HepG2 (cell line): ENCODE measurements around the gene MIX23. TPM values are rescaled to one million over a fixed set of nuclear protein-coding genes. Genes with fewer than 3 reads are reported as not detected.

Experiments used
- CEBPG ChIP-seq: IDR thresholded peaks from 2 replicates; pipeline ENCODE4 v1.6.1; 2016
- E2F1 ChIP-seq: sonication (generic); formaldehyde crosslinking; IDR thresholded peaks from 2 replicates; pipeline ENCODE4 v1.5.0; 2020; ENCODE audit warnings: missing genetic modification reagents
- ELK4 ChIP-seq: sonication (generic); formaldehyde crosslinking; IDR thresholded peaks from 2 replicates; pipeline ENCODE4 v1.9.0; 2021; ENCODE audit warnings: missing genetic modification reagents, borderline replicate concordance
- FOXO1 ChIP-seq: sonication (generic); formaldehyde crosslinking; IDR thresholded peaks from 2 replicates; pipeline ENCODE4 v1.4.0; 2020; ENCODE audit warnings: missing genetic modification reagents
- HDAC6 ChIP-seq: fragments of 200-600 bp; sonication (generic); IDR thresholded peaks from 2 replicates; pipeline ENCODE4 v1.7.0; 2017; ENCODE audit warnings: mild to moderate bottlenecking, antibody characterized with exemption, low read length, low read depth
- IRF2 ChIP-seq: IDR thresholded peaks from 2 replicates; pipeline ENCODE4 v1.6.1; 2018; ENCODE audit warnings: missing genetic modification reagents, missing compliant biosample characterization
- KMT2B ChIP-seq: IDR thresholded peaks from 2 replicates; pipeline ENCODE4 v1.6.1; 2016; ENCODE audit warnings: missing genetic modification reagents, missing compliant biosample characterization
- NR2F1 ChIP-seq, 2 experiments: fragments of 450-650 bp in 1 of 2; formaldehyde crosslinking in 1 of 2; IDR thresholded peaks; 2 replicates each; pipeline versions ENCODE4 v1.5.0 to v1.6.1; 2016 to 2020; ENCODE audit warnings: mild to moderate bottlenecking in 1 of 2, missing compliant biosample characterization in 1 of 2, missing genetic modification reagents in 1 of 2, moderate library complexity in 1 of 2
- POLR2AphosphoS5 ChIP-seq: IDR thresholded peaks from 2 replicates; pipeline ENCODE4 v1.6.1; 2012; ENCODE audit warnings: low read depth, low read length
- SATB2 ChIP-seq: sonication (generic); formaldehyde crosslinking; IDR thresholded peaks from 2 replicates; pipeline ENCODE4 v1.5.0; 2020; ENCODE audit warnings: missing genetic modification reagents
- SOX13 ChIP-seq, 3 experiments: fragments of 450-650 bp in 1 of 3; sonication (generic) in 1 of 3; formaldehyde crosslinking in 1 of 3; IDR thresholded peaks in 2 of 3; conservative IDR thresholded peaks in 1 of 3; 2 replicates each; pipeline versions ENCODE4 v1.5.0 to v1.6.1; 2016 to 2020; ENCODE audit warnings: antibody characterized with exemption in 1 of 3, mild to moderate bottlenecking in 1 of 3, missing compliant biosample characterization in 1 of 3, missing genetic modification reagents in 1 of 3, moderate library complexity in 1 of 3
- SOX5 ChIP-seq: IDR thresholded peaks from 2 replicates; pipeline ENCODE4 v1.6.1; 2016; ENCODE audit warnings: borderline replicate concordance
- XRCC5 ChIP-seq: fragments of 200-400 bp; formaldehyde crosslinking; optimal IDR thresholded peaks from 2 replicates; pipeline ENCODE3; 2017; ENCODE audit warnings: mild to moderate bottlenecking, low read length
- ZBTB20 ChIP-seq: sonication (generic); formaldehyde crosslinking; IDR thresholded peaks from 2 replicates; pipeline ENCODE4 v1.8.1; 2023; ENCODE audit warnings: missing genetic modification reagents, low read depth, mild to moderate bottlenecking, borderline replicate concordance
- ZC3H13 ChIP-seq: sonication (generic); formaldehyde crosslinking; IDR thresholded peaks from 2 replicates; pipeline ENCODE4 v1.8.1; 2023; ENCODE audit warnings: mild to moderate bottlenecking, missing genetic modification reagents, moderate library complexity
- ZKSCAN8 ChIP-seq: IDR thresholded peaks from 2 replicates; pipeline ENCODE4 v1.6.1; 2016; ENCODE audit warnings: borderline replicate concordance, missing genetic modification reagents, missing compliant biosample characterization
- ZMAT5 ChIP-seq: sonication (generic); formaldehyde crosslinking; IDR thresholded peaks from 2 replicates; pipeline ENCODE4 v1.5.0; 2020; ENCODE audit warnings: mild to moderate bottlenecking, low read depth, missing genetic modification reagents, borderline replicate concordance
- ZNF138 ChIP-seq: sonication (generic); formaldehyde crosslinking; IDR thresholded peaks from 2 replicates; pipeline ENCODE4 v1.5.0; 2020; ENCODE audit warnings: mild to moderate bottlenecking, low read depth, missing genetic modification reagents
- ZNF747 ChIP-seq: sonication (generic); formaldehyde crosslinking; IDR thresholded peaks from 2 replicates; pipeline ENCODE4 v1.8.1; 2023; ENCODE audit warnings: missing genetic modification reagents, mild to moderate bottlenecking, borderline replicate concordance
- ZSCAN25 ChIP-seq: sonication (generic); formaldehyde crosslinking; IDR thresholded peaks from 2 replicates; pipeline ENCODE4 v1.8.0; 2022; ENCODE audit warnings: mild to moderate bottlenecking, missing genetic modification reagents
- polyA plus RNA-seq, 8 experiments: library from polyadenylated mRNA; depleted of rRNA in 3 of 8; stranded (reverse) in 7 of 8; unstranded in 1 of 8; fragments of >200 nt; fragmentation: Illumina TruSeq in 4 of 8; extraction: Trizol in 4 of 8; gene quantifications; 2 replicates each; pipeline versions ENCODE4 v1.2.1 to v1.2.3, GENCODE V29; 2011 to 2016; ENCODE audit warnings: low read depth in 4 of 8, missing spikeins in 1 of 8, mixed read lengths in 1 of 8; ENCODE audit not compliant: insufficient read depth in 1 of 8
- total RNA-seq, 5 experiments: library from RNA; depleted of rRNA; stranded (reverse); fragments of >200 nt; fragmentation: Illumina TruSeq; extraction: Trizol; gene quantifications; 2 replicates each; pipeline ENCODE4 v1.2.3, GENCODE V29; 2016; ENCODE audit warnings: low read depth in 1 of 5
- TF ChIP-seq, protein P1 (sequence below): sonication (generic); formaldehyde crosslinking; conservative IDR thresholded peaks from 2 replicates; pipeline ENCODE4 v1.4.0; 2020; ENCODE audit warnings: mild to moderate bottlenecking, missing genetic modification reagents, moderate library complexity

The MIX23 gene
- total and polyA plus RNA-seq, 2 of the 13 experiments (the other 11 are each of a cell fraction or from before 2014, with no cell fraction given): 20.0 to 152 TPM

DNA sequence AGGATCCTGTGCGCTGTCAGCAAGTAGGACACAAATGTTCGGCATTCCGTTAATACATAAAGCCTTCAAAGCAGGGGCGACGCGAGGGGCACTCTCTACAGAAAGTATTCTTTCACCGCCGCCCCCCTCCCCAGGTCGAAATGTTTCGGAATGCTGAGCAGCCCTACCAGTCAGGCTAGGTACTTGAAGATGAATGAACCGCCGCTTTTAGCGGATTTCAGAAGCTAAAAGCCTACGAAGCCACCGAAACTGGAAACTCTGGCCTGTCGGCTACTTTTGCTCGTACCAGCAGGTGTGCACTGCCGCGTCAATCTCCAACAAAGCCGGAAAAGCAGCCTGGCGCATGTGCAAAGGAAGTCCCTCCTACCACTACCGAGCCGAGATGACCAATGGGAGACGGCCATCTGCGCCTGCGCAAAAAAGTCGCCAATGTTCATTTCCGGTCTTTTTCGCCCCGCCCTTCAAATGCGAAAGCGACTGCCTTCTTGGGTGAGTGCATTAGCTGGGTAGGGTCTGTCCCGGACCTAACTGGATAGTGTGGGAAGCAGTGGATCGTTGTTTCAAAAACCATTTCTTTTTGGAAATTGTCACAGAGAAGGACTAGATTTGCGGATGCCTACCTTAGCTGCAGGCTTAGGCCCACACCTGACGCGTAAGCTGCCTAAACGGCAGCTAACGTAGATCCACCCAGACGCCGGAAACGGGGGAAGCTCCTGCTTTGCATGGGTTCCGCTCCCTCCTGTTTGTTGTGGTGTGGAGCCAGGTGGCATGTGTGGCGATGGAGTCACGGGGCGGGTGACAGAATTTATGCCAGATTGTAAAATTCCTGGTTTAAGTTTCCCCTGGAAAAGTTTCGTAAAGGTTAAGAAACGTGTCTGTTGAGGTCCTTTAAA, 33.0 kb upstream of the MIX23 start, which contains the start of gene WDR5B (continued):
- TF ChIP-seq, protein P1, sequence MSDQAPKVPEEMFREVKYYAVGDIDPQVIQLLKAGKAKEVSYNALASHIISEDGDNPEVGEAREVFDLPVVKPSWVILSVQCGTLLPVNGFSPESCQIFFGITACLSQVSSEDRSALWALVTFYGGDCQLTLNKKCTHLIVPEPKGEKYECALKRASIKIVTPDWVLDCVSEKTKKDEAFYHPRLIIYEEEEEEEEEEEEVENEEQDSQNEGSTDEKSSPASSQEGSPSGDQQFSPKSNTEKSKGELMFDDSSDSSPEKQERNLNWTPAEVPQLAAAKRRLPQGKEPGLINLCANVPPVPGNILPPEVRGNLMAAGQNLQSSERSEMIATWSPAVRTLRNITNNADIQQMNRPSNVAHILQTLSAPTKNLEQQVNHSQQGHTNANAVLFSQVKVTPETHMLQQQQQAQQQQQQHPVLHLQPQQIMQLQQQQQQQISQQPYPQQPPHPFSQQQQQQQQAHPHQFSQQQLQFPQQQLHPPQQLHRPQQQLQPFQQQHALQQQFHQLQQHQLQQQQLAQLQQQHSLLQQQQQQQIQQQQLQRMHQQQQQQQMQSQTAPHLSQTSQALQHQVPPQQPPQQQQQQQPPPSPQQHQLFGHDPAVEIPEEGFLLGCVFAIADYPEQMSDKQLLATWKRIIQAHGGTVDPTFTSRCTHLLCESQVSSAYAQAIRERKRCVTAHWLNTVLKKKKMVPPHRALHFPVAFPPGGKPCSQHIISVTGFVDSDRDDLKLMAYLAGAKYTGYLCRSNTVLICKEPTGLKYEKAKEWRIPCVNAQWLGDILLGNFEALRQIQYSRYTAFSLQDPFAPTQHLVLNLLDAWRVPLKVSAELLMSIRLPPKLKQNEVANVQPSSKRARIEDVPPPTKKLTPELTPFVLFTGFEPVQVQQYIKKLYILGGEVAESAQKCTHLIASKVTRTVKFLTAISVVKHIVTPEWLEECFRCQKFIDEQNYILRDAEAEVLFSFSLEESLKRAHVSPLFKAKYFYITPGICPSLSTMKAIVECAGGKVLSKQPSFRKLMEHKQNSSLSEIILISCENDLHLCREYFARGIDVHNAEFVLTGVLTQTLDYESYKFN: 0 out of 2 replicates have a peak, but pooled peaks have one; percentile 9
- TF ChIP-seq XRCC5 (peak; percentile 39), POLR2AphosphoS5 (peak; percentile 99), SATB2 (CRISPR knock-in tag) (no peak), ZSCAN25 (CRISPR knock-in tag) (peak; percentile 60; the same call in 1 of the 2 replicates), E2F1 (CRISPR knock-in tag) (peak; percentile 59; the same call in 1 of the 2 replicates), HDAC6 (no peak), FOXO1 (CRISPR knock-in tag) (peak; percentile 12; the same call in 1 of the 2 replicates), ZBTB20 (0 out of 2 replicates have a peak, but pooled peaks have one; percentile 12), ZNF138 (CRISPR knock-in tag) (no peak), NR2F1 (CRISPR knock-in tag; IDR thresholded peaks at IDR 0.05) (no peak), ZC3H13 (CRISPR knock-in tag) (peak; percentile 70; the same call in 1 of the 2 replicates), KMT2B (CRISPR knock-in tag) (peak; percentile 66), SOX13 (IDR thresholded peaks at IDR 0.05) (no peak), SOX13 (CRISPR knock-in tag; conservative IDR thresholded peaks at IDR 0.05 in 1 of 2, IDR thresholded peaks at IDR 0.05 in 1 of 2) (no peak; a peak in 1 of 4 replicates), CEBPG (CRISPR knock-in tag) (no peak), ZNF747 (CRISPR knock-in tag) (peak; percentile 64; the same call in 1 of the 2 replicates), IRF2 (CRISPR knock-in tag) (peak; percentile 60; the same call in 1 of the 2 replicates), ZMAT5 (CRISPR knock-in tag) (no peak), SOX5 (no peak; the same call in 1 of the 2 replicates), ELK4 (CRISPR knock-in tag) (no peak; the same call in 1 of the 2 replicates), ZKSCAN8 (CRISPR knock-in tag) (0 out of 2 replicates have a peak, but pooled peaks have one; percentile 30)
